Endothelial cell of umbilical vein (primary cell): Measurements from ENCODE around the gene TTLL7. TPM values are rescaled to one million over a fixed set of nuclear protein-coding genes. Genes with fewer than 3 reads are reported as not detected.

Source experiments
- BruUV-seq: library from RNA; stranded (reverse); fragments of 400-500 nt; replicated peaks from 2 replicates; lab custom pipeline; 2021; lab: Mats Ljungman, UMichigan
- CTCF ChIA-PET: fragments of 300-600, 350-600 bp; sonication (Branson Sonifier 250); formaldehyde crosslinking; loops from one replicate; lab custom pipeline; 2021; ENCODE audit warnings: antibody characterized with exemption, inconsistent platforms; lab: Charles Lee
- POLR2A ChIA-PET: fragments of 300-600, 350-600 bp; sonication (Branson Sonifier 250); formaldehyde crosslinking; loops from one replicate; lab custom pipeline; 2021; ENCODE audit warnings: antibody characterized with exemption, inconsistent platforms; lab: Charles Lee
- DNase-seq: peaks from one replicate; pipeline ENCODE4 v3.0.0-alpha.2; 2011; ENCODE audit warnings: low read depth, low spot score
- FAIRE-seq: peaks from 2 replicates; lab custom pipeline; 2011; peaks lifted over from hg19 to GRCh38; lab: Jason Lieb, UNC
- H2AFZ ChIP-seq: 2 replicates; pipeline ENCODE4 v1.6.0; 2012; ENCODE audit warnings: low read depth, low read length, control low read depth, inconsistent platforms
- H3K27ac ChIP-seq: 2 replicates; pipeline ENCODE4 v1.5.1; 2011; ENCODE audit warnings: low read depth, mild to moderate bottlenecking, control low read depth, low read length, moderate library complexity; ENCODE audit not compliant: insufficient read depth
- H3K27me3 ChIP-seq, 2 experiments: 2 replicates each; pipeline versions ENCODE4 v1.6.0 to v1.6.1; 2011; ENCODE audit warnings: low read length in 2 of 2, mixed read lengths in 1 of 2; ENCODE audit not compliant: control insufficient read depth in 2 of 2, insufficient read depth in 2 of 2
- H3K36me3 ChIP-seq, 2 experiments: 2 replicates in 1 of 2; 3 replicates in 1 of 2; pipeline ENCODE4 v1.5.1; 2011; ENCODE audit warnings: low read length in 2 of 2, mild to moderate bottlenecking in 1 of 2, moderate library complexity in 1 of 2; ENCODE audit not compliant: control insufficient read depth in 2 of 2, insufficient read depth in 2 of 2; ENCODE audit errors: extremely low read depth in 1 of 2
- H3K4me1 ChIP-seq: 3 replicates; pipeline ENCODE4 v1.5.1; 2011; ENCODE audit warnings: mild to moderate bottlenecking, low read length; ENCODE audit not compliant: control insufficient read depth, insufficient read depth; ENCODE audit errors: extremely low read depth
- H3K4me2 ChIP-seq: 2 replicates; pipeline ENCODE4 v1.6.1; 2011; ENCODE audit warnings: low read length, control low read depth, mixed read lengths; ENCODE audit not compliant: insufficient read depth
- H3K4me3 ChIP-seq, 3 experiments: fragments of 200-600 bp in 1 of 3; sonication (generic), shearing (Covaris generic) in 1 of 3; replicated peaks in 1 of 3; 2 replicates each; pipeline ENCODE4 v1.5.1; 2011 to 2016; ENCODE audit warnings: control low read depth in 3 of 3, low read length in 3 of 3, mild to moderate bottlenecking in 2 of 3, inconsistent platforms in 1 of 3, low read depth in 1 of 3, moderate library complexity in 1 of 3; ENCODE audit not compliant: insufficient read depth in 1 of 3
- H3K79me2 ChIP-seq: 2 replicates; pipeline ENCODE4 v1.6.0; 2012; ENCODE audit warnings: low read length, inconsistent platforms; ENCODE audit not compliant: control insufficient read depth, insufficient read depth
- H3K9ac ChIP-seq: replicated peaks from 2 replicates; pipeline ENCODE3; 2011; ENCODE audit warnings: low read length, control low read depth; ENCODE audit not compliant: insufficient read depth; ENCODE audit errors: extremely low read depth
- H3K9me1 ChIP-seq: replicated peaks from 3 replicates; pipeline ENCODE4 v1.6.0; 2011; ENCODE audit warnings: mild to moderate bottlenecking, low read length; ENCODE audit not compliant: control insufficient read depth, insufficient read depth; ENCODE audit errors: extremely low read depth
- H3K9me3 ChIP-seq: replicated peaks from 2 replicates; pipeline ENCODE4 v1.5.1; 2012; ENCODE audit warnings: low read length, inconsistent platforms; ENCODE audit not compliant: control insufficient read depth, insufficient read depth
- H4K20me1 ChIP-seq: replicated peaks from 2 replicates; pipeline ENCODE3; 2011; ENCODE audit warnings: mild to moderate bottlenecking, low read length; ENCODE audit not compliant: control insufficient read depth, insufficient read depth; ENCODE audit errors: extremely low read depth
- EZH2 ChIP-seq: IDR thresholded peaks from 2 replicates; pipeline ENCODE4 v1.6.1; 2012; ENCODE audit warnings: borderline replicate concordance, low read depth, mild to moderate bottlenecking, moderate library complexity, low read length, inconsistent platforms; ENCODE audit not compliant: severe bottlenecking
- FOS ChIP-seq: IDR thresholded peaks from 2 replicates; pipeline ENCODE4 v1.6.1; 2011; ENCODE audit warnings: mild to moderate bottlenecking, low read length, moderate library complexity, borderline replicate concordance; ENCODE audit not compliant: insufficient read depth
- JUN ChIP-seq: IDR thresholded peaks from 2 replicates; pipeline ENCODE4 v1.6.1; 2011; ENCODE audit warnings: borderline replicate concordance, low read depth; ENCODE audit not compliant: insufficient read length, insufficient read depth
- MYC ChIP-seq: IDR thresholded peaks from one replicate; pipeline ENCODE4 v1.6.1; 2011; ENCODE audit warnings: mild to moderate bottlenecking, low read depth, low read length
- POLR2A ChIP-seq: IDR thresholded peaks from 2 replicates; pipeline ENCODE4 v1.6.1; 2012; ENCODE audit warnings: low read depth, mild to moderate bottlenecking, control low read depth, low read length
- POLR2AphosphoS5 ChIP-seq: IDR thresholded peaks from 2 replicates; pipeline ENCODE4 v1.6.1; 2012; ENCODE audit warnings: low read depth, mild to moderate bottlenecking, control low read depth, low read length, moderate library complexity; ENCODE audit not compliant: insufficient read depth
- dilution Hi-C: fragments of 300-500 bp; cut with MboI; formaldehyde crosslinking; loops from one replicate; pipeline ENCODE4 v1.15.0; 2019; ENCODE audit warnings: low sequenced_read_pairs; ENCODE audit not compliant: extremely low pct_ligation_motif_present
- intact Hi-C: fragments of 100-400 bp; cut with micrococcal nuclease; formaldehyde crosslinking; loops from one replicate; pipeline ENCODE4 v1.10.0; 2022
- polyA plus RNA-seq, 4 experiments: library from polyadenylated mRNA; depleted of rRNA in 3 of 4; stranded (reverse) in 3 of 4; unstranded in 1 of 4; fragments of >200 nt; gene quantifications; 2 replicates each; pipeline versions ENCODE4 v1.2.1 to v1.2.3, GENCODE V29; 2011 to 2012; ENCODE audit warnings: missing spikeins in 1 of 4
- total RNA-seq: library from RNA; stranded (reverse); gene quantifications from 2 replicates; pipeline ENCODE4 v1.2.3, GENCODE V29; 2021
- TF ChIP-seq, protein P1 (sequence below), 2 donors: IDR thresholded peaks; 1 replicate in 1 of 2; 2 replicates in 1 of 2; pipeline ENCODE4 v1.5.1; 2011; ENCODE audit warnings: low read length in 2 of 2, mild to moderate bottlenecking in 2 of 2, moderate library complexity in 2 of 2, control low read depth in 1 of 2, inconsistent platforms in 1 of 2, low read depth in 1 of 2; ENCODE audit not compliant: insufficient read depth in 1 of 2; ENCODE audit errors: extremely low read depth in 1 of 2

The TTLL7 gene
- total and polyA plus RNA-seq, 2 donors (not counting 3 experiments of a cell fraction or from before 2014, with no cell fraction given) = 2.1 to 11.7 TPM

DNA sequence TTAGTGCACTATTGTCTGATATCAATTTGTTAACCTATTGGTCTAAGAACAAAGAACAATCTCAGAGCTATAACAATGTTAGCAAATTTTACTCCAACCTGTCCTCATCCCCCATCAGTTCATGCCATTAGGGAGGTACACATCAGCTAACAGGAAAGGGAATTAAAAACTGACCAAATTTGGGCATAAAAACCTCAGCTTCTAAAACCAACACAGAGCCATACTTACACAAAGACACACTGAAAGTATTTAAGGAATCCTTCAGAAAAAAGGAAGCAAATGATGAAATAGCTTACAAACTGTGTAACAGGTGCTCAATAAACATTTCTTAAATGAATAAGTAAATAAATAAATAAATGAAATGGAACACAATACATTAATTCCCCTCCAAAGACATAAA lies 89.2 kb downstream of the TTLL7 start:
- BruUV-seq = no TSS peak
- ChIA-PET CTCF (interaction anchor here (0.6 to 2.0 kb wide), 6 partner anchors 10 to 1226 kb away, joined by 3 to 10 read pairs (median 4); no protein-coding TSS in a partner anchor), POLR2A (no interaction called here)
- no peak overlapping the region for H2AFZ ChIP-seq
- no peaks in the 10 kb centered on the region for H3K36me3 ChIP-seq
- no peaks in the 10 kb centered on the region for H4K20me1 ChIP-seq
- H3K4me2 ChIP-seq = no peak overlapping the region
- no peaks in the 10 kb centered on the region for H3K79me2 ChIP-seq
- no peak overlapping the region for H3K27ac ChIP-seq
- FAIRE-seq = no peak
- H3K4me1 ChIP-seq = no peaks in the 10 kb centered on the region
- dilution Hi-C loops (no loop called here), intact Hi-C loops (loop anchor here (5.0 kb wide), 1 partner anchor 523 kb away; no protein-coding TSS in a partner anchor)
- H3K27me3 ChIP-seq = no peaks in the 10 kb centered on the region
- no peak overlapping the region for H3K9ac ChIP-seq
- TF ChIP-seq MYC (no peak), FOS (no peak), EZH2 (no peak), POLR2A (no peak), JUN (no peak), POLR2AphosphoS5 (no peak)
- TF ChIP-seq, protein P1, sequence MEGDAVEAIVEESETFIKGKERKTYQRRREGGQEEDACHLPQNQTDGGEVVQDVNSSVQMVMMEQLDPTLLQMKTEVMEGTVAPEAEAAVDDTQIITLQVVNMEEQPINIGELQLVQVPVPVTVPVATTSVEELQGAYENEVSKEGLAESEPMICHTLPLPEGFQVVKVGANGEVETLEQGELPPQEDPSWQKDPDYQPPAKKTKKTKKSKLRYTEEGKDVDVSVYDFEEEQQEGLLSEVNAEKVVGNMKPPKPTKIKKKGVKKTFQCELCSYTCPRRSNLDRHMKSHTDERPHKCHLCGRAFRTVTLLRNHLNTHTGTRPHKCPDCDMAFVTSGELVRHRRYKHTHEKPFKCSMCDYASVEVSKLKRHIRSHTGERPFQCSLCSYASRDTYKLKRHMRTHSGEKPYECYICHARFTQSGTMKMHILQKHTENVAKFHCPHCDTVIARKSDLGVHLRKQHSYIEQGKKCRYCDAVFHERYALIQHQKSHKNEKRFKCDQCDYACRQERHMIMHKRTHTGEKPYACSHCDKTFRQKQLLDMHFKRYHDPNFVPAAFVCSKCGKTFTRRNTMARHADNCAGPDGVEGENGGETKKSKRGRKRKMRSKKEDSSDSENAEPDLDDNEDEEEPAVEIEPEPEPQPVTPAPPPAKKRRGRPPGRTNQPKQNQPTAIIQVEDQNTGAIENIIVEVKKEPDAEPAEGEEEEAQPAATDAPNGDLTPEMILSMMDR (IDR thresholded peaks at IDR 0.05; ENCODE audit: extremely low read depth in 1 of 2, insufficient read depth in 1 of 2, low read depth in 1 of 2, low read length in 2 of 2) = no peak
- DNase-seq = no peak
- H3K9me3 ChIP-seq = no peaks in the 10 kb centered on the region
- no peak overlapping the region for H3K4me3 ChIP-seq
- H3K9me1 ChIP-seq = no peaks in the 10 kb centered on the region
